ENCODE results near the gene TBC1D9. TPM values are rescaled to one million over a fixed set of nuclear protein-coding genes. Genes with fewer than 3 reads are reported as not detected.
A peak's percentile ranks its signal among the peaks of the same experiment; 100 is the strongest.

The TBC1D9 gene
- total RNA-seq, 1 experiment from 2014 or later: 21.7 TPM

DNA sequence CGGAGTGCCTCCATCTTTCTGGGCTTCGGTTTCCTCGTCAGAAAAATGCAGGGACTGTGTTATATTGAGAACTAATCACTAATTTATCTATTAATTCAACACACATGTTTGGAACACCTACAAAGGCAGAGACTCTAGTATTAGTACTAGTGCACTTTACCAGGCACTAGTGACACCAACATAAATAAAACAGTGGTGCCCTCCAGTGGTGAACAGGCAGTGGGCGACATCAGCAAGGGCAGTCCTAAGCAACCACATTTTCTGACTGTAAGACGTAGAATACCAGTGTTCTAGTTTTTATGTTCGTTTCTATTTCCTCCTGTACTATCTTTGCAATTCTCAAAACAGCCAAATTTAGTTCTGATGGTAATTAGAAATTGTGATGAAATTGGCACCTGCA lies 118.3 kb downstream of the TBC1D9 start:
- no peak for DNase-seq (ENCODE audit: low read depth, low spot score)
- ATAC-seq: peak; percentile 79; the same call in 1 of the 2 replicates
- no TSS peak for BruUV-seq (replicated peaks)
- ChIA-PET POLR2A (no interaction called here), CTCF (no interaction called here)
- Histone ChIP-seq H3K27me3 (ENCODE audit: control insufficient read depth, insufficient read depth, low read length) (no peaks in the 10 kb centered on the region), H3K9me3 (ENCODE audit: control insufficient read depth, insufficient read depth, low read depth, low read length) (no peaks in the 10 kb centered on the region), H3K4me1 (ENCODE audit: control insufficient read depth, insufficient read depth, low read length) (no peaks in the 10 kb centered on the region), H3K4me3 (ENCODE audit: low read depth in 2 of 2, low read length in 2 of 2) (no peak overlapping the region), H3K27ac (ENCODE audit: low read length) (no peak overlapping the region), H3K36me3 (ENCODE audit: control insufficient read depth, insufficient read depth, low read length) (no peaks in the 10 kb centered on the region; the same call in 1 of the 2 replicates)
- in situ Hi-C loops (cut with HindIII; ENCODE audit: low pct_unique_long_range_greater_than_20kb, low sequenced_read_pairs) (no loop called here), intact Hi-C loops (cut with micrococcal nuclease; ENCODE audit: unreplicated experiment) (loop anchor here (10.0 kb wide), 1 partner anchor 217 kb away; no protein-coding TSS in a partner anchor)
- TF ChIP-seq, protein P1, sequence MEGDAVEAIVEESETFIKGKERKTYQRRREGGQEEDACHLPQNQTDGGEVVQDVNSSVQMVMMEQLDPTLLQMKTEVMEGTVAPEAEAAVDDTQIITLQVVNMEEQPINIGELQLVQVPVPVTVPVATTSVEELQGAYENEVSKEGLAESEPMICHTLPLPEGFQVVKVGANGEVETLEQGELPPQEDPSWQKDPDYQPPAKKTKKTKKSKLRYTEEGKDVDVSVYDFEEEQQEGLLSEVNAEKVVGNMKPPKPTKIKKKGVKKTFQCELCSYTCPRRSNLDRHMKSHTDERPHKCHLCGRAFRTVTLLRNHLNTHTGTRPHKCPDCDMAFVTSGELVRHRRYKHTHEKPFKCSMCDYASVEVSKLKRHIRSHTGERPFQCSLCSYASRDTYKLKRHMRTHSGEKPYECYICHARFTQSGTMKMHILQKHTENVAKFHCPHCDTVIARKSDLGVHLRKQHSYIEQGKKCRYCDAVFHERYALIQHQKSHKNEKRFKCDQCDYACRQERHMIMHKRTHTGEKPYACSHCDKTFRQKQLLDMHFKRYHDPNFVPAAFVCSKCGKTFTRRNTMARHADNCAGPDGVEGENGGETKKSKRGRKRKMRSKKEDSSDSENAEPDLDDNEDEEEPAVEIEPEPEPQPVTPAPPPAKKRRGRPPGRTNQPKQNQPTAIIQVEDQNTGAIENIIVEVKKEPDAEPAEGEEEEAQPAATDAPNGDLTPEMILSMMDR (IDR thresholded peaks at IDR 0.05): peak; percentile 70
- TF ChIP-seq TCF7L2 (IDR thresholded peaks at IDR 0.05; ENCODE audit: low read depth, low read length): no peak

DNA sequence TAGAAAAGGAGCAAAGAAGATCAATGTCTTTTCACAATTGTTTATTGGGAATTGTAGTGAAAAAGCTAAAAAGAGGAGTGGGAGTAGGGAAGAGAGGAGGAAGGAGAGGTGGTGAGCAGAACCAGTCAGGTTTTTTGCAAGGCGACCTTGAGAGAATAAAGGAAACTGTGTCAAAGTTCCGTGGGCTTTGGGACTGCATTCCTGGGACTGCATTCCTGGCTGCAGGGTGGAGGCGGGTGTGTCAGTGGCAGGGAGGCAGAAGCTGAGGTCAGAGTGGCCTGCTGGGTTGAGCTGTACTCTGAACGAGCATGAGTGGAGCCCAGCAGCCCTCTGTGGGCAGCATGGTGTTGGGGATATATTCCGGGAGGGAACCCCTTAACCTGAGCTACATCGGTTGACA lies 120.6 kb downstream of the TBC1D9 start:
- ChIA-PET CTCF (interaction anchor here (0.6 kb wide), 1 partner anchor 157 kb away, joined by 3 read pairs; no protein-coding TSS in a partner anchor), POLR2A (no interaction called here)
- no peak for DNase-seq (ENCODE audit: low read depth, low spot score)
- ATAC-seq: no peak
- no peaks in the 10 kb centered on the region for H3K9me3 ChIP-seq (ENCODE audit: control insufficient read depth, insufficient read depth, low read depth, low read length)
- no peaks in the 10 kb centered on the region for H3K4me1 ChIP-seq (ENCODE audit: control insufficient read depth, insufficient read depth, low read length)
- intact Hi-C loops (cut with micrococcal nuclease; ENCODE audit: unreplicated experiment) (loop anchor here (10.0 kb wide), 1 partner anchor 219 kb away; no protein-coding TSS in a partner anchor), in situ Hi-C loops (cut with HindIII; ENCODE audit: low pct_unique_long_range_greater_than_20kb, low sequenced_read_pairs) (no loop called here)
- H3K27me3 ChIP-seq (ENCODE audit: control insufficient read depth, insufficient read depth, low read length): no peaks in the 10 kb centered on the region
- TF ChIP-seq, protein P1 (IDR thresholded peaks at IDR 0.05): no peak
- TF ChIP-seq SIN3A (IDR thresholded peaks at IDR 0.05; ENCODE audit: borderline replicate concordance, insufficient read depth, low read depth, low read length) (no peak), TCF7L2 (IDR thresholded peaks at IDR 0.05; ENCODE audit: low read depth, low read length) (no peak), POLR2AphosphoS5 (IDR thresholded peaks at IDR 0.05; ENCODE audit: low read depth, low read length) (no peak)
- TF ChIP-seq, protein P2, sequence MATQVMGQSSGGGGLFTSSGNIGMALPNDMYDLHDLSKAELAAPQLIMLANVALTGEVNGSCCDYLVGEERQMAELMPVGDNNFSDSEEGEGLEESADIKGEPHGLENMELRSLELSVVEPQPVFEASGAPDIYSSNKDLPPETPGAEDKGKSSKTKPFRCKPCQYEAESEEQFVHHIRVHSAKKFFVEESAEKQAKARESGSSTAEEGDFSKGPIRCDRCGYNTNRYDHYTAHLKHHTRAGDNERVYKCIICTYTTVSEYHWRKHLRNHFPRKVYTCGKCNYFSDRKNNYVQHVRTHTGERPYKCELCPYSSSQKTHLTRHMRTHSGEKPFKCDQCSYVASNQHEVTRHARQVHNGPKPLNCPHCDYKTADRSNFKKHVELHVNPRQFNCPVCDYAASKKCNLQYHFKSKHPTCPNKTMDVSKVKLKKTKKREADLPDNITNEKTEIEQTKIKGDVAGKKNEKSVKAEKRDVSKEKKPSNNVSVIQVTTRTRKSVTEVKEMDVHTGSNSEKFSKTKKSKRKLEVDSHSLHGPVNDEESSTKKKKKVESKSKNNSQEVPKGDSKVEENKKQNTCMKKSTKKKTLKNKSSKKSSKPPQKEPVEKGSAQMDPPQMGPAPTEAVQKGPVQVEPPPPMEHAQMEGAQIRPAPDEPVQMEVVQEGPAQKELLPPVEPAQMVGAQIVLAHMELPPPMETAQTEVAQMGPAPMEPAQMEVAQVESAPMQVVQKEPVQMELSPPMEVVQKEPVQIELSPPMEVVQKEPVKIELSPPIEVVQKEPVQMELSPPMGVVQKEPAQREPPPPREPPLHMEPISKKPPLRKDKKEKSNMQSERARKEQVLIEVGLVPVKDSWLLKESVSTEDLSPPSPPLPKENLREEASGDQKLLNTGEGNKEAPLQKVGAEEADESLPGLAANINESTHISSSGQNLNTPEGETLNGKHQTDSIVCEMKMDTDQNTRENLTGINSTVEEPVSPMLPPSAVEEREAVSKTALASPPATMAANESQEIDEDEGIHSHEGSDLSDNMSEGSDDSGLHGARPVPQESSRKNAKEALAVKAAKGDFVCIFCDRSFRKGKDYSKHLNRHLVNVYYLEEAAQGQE (IDR thresholded peaks at IDR 0.05; ENCODE audit: insufficient read depth in 1 of 2, low read depth in 2 of 2, low read length in 1 of 2): no peak
- no TSS peak for BruUV-seq (replicated peaks)
- H3K36me3 ChIP-seq (ENCODE audit: control insufficient read depth, insufficient read depth, low read length): no peaks in the 10 kb centered on the region; the same call in 1 of the 2 replicates
- no peak overlapping the region for H3K27ac ChIP-seq (ENCODE audit: low read length)
- no peak overlapping the region for H3K4me3 ChIP-seq (ENCODE audit: low read depth in 2 of 2, low read length in 2 of 2)
